Testis (tissue), 2 donors: ENCODE results near the gene MBP.

Experiments used
- CTCF ChIP-seq, 3 experiments: fragments of 450-650 bp in 2 of 3; fragments of 200-600 bp in 1 of 3; sonication (generic) in 1 of 3; IDR thresholded peaks; one replicate each; pipeline ENCODE4 v1.5.1; 2016 to 2019; ENCODE audit warnings: antibody characterized with exemption in 3 of 3, mild to moderate bottlenecking in 2 of 3, moderate library complexity in 1 of 3
- POLR2A ChIP-seq: fragments of 450-650 bp; IDR thresholded peaks from one replicate; pipeline ENCODE4 v1.6.1; 2017; ENCODE audit warnings: antibody characterized with exemption, mild to moderate bottlenecking, moderate library complexity

- TF ChIP-seq CTCF (IDR thresholded peaks at IDR 0.05) (no peak), POLR2A (no peak)
Measured at GRCh38 chr18:76938619-76939018, 194.0 kb downstream of the MBP start.
